Adrenal gland (tissue), 12 donors: ENCODE data around the gene TEX48. TPM values are rescaled to one million over a fixed set of nuclear protein-coding genes. Genes with fewer than 3 reads are reported as not detected.

ENCODE experiments used
- DNase-seq, 7 donors: peaks; one replicate each; pipeline ENCODE4 v3.0.0-alpha.2; 2019 to 2020
- H3K27ac ChIP-seq, 5 donors: fragments of 200-600 bp; sonication (generic) in 4 of 5; 1 replicate in 3 of 5; 2 replicates in 2 of 5; pipeline versions ENCODE4 v1.5.1 to v1.8.0; 2016 to 2020; ENCODE audit warnings: mild to moderate bottlenecking in 1 of 5
- H3K27me3 ChIP-seq: fragments of 200-600 bp; 2 replicates; pipeline ENCODE4 v1.8.0; 2021
- H3K36me3 ChIP-seq, 2 donors: fragments of 200-600 bp; replicated peaks in 1 of 2; 1 replicate in 1 of 2; 2 replicates in 1 of 2; pipeline versions ENCODE4 v1.5.1 to v1.8.0; 2018 to 2022
- H3K4me1 ChIP-seq, 2 donors: fragments of 200-600 bp; replicated peaks in 1 of 2; 1 replicate in 1 of 2; 2 replicates in 1 of 2; pipeline versions ENCODE4 v1.5.1 to v1.8.0; 2018 to 2021
- H3K4me3 ChIP-seq, 4 donors: fragments of 200-600 bp; sonication (generic) in 3 of 4; one replicate each; pipeline ENCODE4 v1.5.1; 2016 to 2018
- H3K9me3 ChIP-seq, 3 donors: fragments of 200-600 bp; sonication (generic) in 1 of 3; replicated peaks in 1 of 3; 1 replicate in 2 of 3; 2 replicates in 1 of 3; pipeline versions ENCODE4 v1.5.1 to v1.8.0; 2016 to 2021
- CTCF ChIP-seq, 6 experiments: fragments of 450-650 bp in 4 of 6; fragments of 200-600 bp in 2 of 6; sonication (generic) in 1 of 6; IDR thresholded peaks; 1 replicate in 5 of 6; 2 replicates in 1 of 6; pipeline versions ENCODE4 v1.5.1 to v1.8.0; 2016 to 2021; ENCODE audit warnings: antibody characterized with exemption in 6 of 6, mild to moderate bottlenecking in 2 of 6, moderate library complexity in 1 of 6
- POLR2A ChIP-seq, 2 donors: fragments of 450-650 bp; IDR thresholded peaks; one replicate each; pipeline ENCODE4 v1.6.1; 2017; ENCODE audit warnings: antibody characterized with exemption in 2 of 2, mild to moderate bottlenecking in 2 of 2, moderate library complexity in 1 of 2
- WGBS, 4 donors: extraction: QIAGEN DNeasy Blood & Tissue Kit in 2 of 4; methylation state at CpG; one replicate each; pipeline versions ENCODE4 v1.1.5 to v1.1.7; 2013 to 2017; 5-methylcytosine and 5-hydroxymethylcytosine counted together
- intact Hi-C, 2 donors: fragments of 100-400 bp; cut with DNase I; formaldehyde crosslinking; loops; one replicate each; pipeline versions ENCODE4 v1.14.1 to v1.15.0; 2022 to 2023
- polyA plus RNA-seq, 3 donors: library from polyadenylated mRNA; stranded (reverse); fragments of 200-250 nt in 2 of 3; fragments of 350-450 nt in 1 of 3; fragmentation: Illumina TruSeq in 1 of 3; extraction: RNeasy Lipid Tissue Mini Kit (QIAGEN cat#74804) in 1 of 3; gene quantifications; one replicate each; pipeline ENCODE4 v1.2.3, GENCODE V29; 2013 to 2014
- total RNA-seq, 9 donors: library from RNA; depleted of rRNA in 4 of 9; stranded (reverse); fragments of >200 nt in 4 of 9; fragments of 120-200 nt in 1 of 9; fragmentation: NEBNext Ultra II Directional in 1 of 9; extraction: Animal tissue kit (Norgen Biotek cat#: 25700) in 1 of 9; gene quantifications; one replicate each; pipeline versions ENCODE4 v1.1.0 to v1.2.4, GENCODE V29; 2013 to 2023
- donor health status: healthy with polysubstance abuse.
- donor health status: Bipolar disorder and iron deficiency.
- donor health status: DM: yes; HTN: yes; CAD: no.
- donor health status: DM: no; HTN: no; CAD: no.
- donor health status: DM: no; HTN: no; CAD: no.
- donor health status: DM: yes; HTN: yes; CAD: no.

The TEX48 gene
- total and polyA plus RNA-seq, 12 donors = not detected

GRCh38 chr9:114676901-114677300, 5.1 kb downstream of the TEX48 start:
- TF ChIP-seq CTCF (IDR thresholded peaks at IDR 0.05) = no peak
- TF ChIP-seq POLR2A (IDR thresholded peaks at IDR 0.05) = no peak
- Histone ChIP-seq H3K36me3 (no peaks in the 10 kb centered on the region), H3K4me3 (no peak overlapping the region), H3K27ac (no peak overlapping the region), H3K9me3 (no peaks in the 10 kb centered on the region), H3K27me3 (peaks cover 9% of the 10 kb centered on the region), H3K4me1 (no peaks in the 10 kb centered on the region)
- intact Hi-C loops = no loop called here
- DNase-seq = no peak
- WGBS, 4 donors = 85 to 94% (median 91%) methylated on average over 4 of the region's 4 CpGs

- H3K36me3 ChIP-seq = no peaks in the 10 kb centered on the region
- no peak for TF ChIP-seq CTCF (IDR thresholded peaks at IDR 0.05)
- no peak for TF ChIP-seq POLR2A (IDR thresholded peaks at IDR 0.05)
- H3K4me3 ChIP-seq = no peak overlapping the region
- H3K27me3 ChIP-seq = peaks cover 9% of the 10 kb centered on the region
- 72 to 80% (median 76%) methylated on average over 3 of the region's 3 CpGs for WGBS, 4 donors
- DNase-seq = no peak
- H3K4me1 ChIP-seq = no peaks in the 10 kb centered on the region
- H3K27ac ChIP-seq = no peak overlapping the region
- intact Hi-C loops = no loop called here
- no peaks in the 10 kb centered on the region for H3K9me3 ChIP-seq
These were observed 7.0 kb downstream of the TEX48 start for GRCh38 chr9:114674798-114675540.

- H3K4me1 ChIP-seq = no peaks in the 10 kb centered on the region
- H3K27me3 ChIP-seq = peaks cover 9% of the 10 kb centered on the region
- TF ChIP-seq POLR2A (IDR thresholded peaks at IDR 0.05) (no peak), CTCF (IDR thresholded peaks at IDR 0.05) (no peak)
- intact Hi-C loops = no loop called here
- H3K9me3 ChIP-seq = no peaks in the 10 kb centered on the region
- no peak overlapping the region for H3K4me3 ChIP-seq
- no peaks in the 10 kb centered on the region for H3K36me3 ChIP-seq
- no peak overlapping the region for H3K27ac ChIP-seq
- WGBS, 4 donors = 84 to 100% (median 96%) methylated on average over 2 of the region's 2 CpGs
- no peak for DNase-seq
These were observed 7.8 kb downstream of the TEX48 start for GRCh38 chr9:114674076-114674797.

- peaks cover 9% of the 10 kb centered on the region for H3K27me3 ChIP-seq
- WGBS, 4 donors = 21 to 56% (median 39%) methylated on average over 1 of the region's 1 CpG
- H3K36me3 ChIP-seq = no peaks in the 10 kb centered on the region
- no peaks in the 10 kb centered on the region for H3K9me3 ChIP-seq
- H3K27ac ChIP-seq = no peak overlapping the region
- intact Hi-C loops = no loop called here
- H3K4me3 ChIP-seq = no peak overlapping the region
- no peaks in the 10 kb centered on the region for H3K4me1 ChIP-seq
- no peak for DNase-seq
- TF ChIP-seq CTCF (IDR thresholded peaks at IDR 0.05) (no peak), POLR2A (IDR thresholded peaks at IDR 0.05) (no peak)
These were observed 10.4 kb downstream of the TEX48 start for GRCh38 chr9:114671605-114672004.
